Right lobe of liver (tissue), 4 donors: ENCODE results near the gene STRBP.

Experiments used
- POLR2A ChIP-seq: fragments of 450-650 bp; IDR thresholded peaks from one replicate; pipeline ENCODE4 v1.6.1; 2017; ENCODE audit warnings: antibody characterized with exemption, mild to moderate bottlenecking
- TF ChIP-seq, protein P1 (sequence below), 4 donors: fragments of 200-600 bp in 3 of 4; fragments of 450-650 bp in 1 of 4; IDR thresholded peaks; one replicate each; pipeline versions ENCODE4 v1.5.1 to v1.8.0; 2016 to 2022; ENCODE audit warnings: antibody characterized with exemption in 4 of 4, mild to moderate bottlenecking in 2 of 4
- donor health status: DM: no; HTN: no; CAD: no.
- donor health status: DM: no; HTN: no; CAD: no.
- donor health status: DM: no; HTN: yes; CAD: no.

- TF ChIP-seq, protein P1, sequence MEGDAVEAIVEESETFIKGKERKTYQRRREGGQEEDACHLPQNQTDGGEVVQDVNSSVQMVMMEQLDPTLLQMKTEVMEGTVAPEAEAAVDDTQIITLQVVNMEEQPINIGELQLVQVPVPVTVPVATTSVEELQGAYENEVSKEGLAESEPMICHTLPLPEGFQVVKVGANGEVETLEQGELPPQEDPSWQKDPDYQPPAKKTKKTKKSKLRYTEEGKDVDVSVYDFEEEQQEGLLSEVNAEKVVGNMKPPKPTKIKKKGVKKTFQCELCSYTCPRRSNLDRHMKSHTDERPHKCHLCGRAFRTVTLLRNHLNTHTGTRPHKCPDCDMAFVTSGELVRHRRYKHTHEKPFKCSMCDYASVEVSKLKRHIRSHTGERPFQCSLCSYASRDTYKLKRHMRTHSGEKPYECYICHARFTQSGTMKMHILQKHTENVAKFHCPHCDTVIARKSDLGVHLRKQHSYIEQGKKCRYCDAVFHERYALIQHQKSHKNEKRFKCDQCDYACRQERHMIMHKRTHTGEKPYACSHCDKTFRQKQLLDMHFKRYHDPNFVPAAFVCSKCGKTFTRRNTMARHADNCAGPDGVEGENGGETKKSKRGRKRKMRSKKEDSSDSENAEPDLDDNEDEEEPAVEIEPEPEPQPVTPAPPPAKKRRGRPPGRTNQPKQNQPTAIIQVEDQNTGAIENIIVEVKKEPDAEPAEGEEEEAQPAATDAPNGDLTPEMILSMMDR (IDR thresholded peaks at IDR 0.05) = no peak
- no peak for TF ChIP-seq POLR2A
Observed at GRCh38 chr9:123135430-123135829, 133.0 kb downstream of the STRBP start.
